Neural progenitor cell (in vitro differentiated cells): ENCODE measurements around the gene CHAC1.

ENCODE experiments used
- CTCF ChIP-seq: fragments of 200-600 bp; sonication (generic); IDR thresholded peaks from 2 replicates; pipeline ENCODE4 v1.5.1; 2017; ENCODE audit warnings: antibody characterized with exemption, mild to moderate bottlenecking
- EZH2 ChIP-seq: fragments of 200-600 bp; sonication (generic); IDR thresholded peaks from 2 replicates; pipeline ENCODE4 v1.6.1; 2017; ENCODE audit warnings: antibody characterized with exemption, mild to moderate bottlenecking, moderate library complexity

GRCh38 chr15:40911693-40912092 is 41.6 kb upstream of the CHAC1 start:
- TF ChIP-seq CTCF (no peak), EZH2 (no peak)
